ENCODE data around the gene EPHB1. TPM values are rescaled to one million over a fixed set of nuclear protein-coding genes. Genes with fewer than 3 reads are reported as not detected.

EPHB1 gene
- total and polyA plus RNA-seq, 2 of the 13 experiments (the other 11 are each of a cell fraction or from before 2014, with no cell fraction given), result 0.07 to 0.21 TPM

DNA sequence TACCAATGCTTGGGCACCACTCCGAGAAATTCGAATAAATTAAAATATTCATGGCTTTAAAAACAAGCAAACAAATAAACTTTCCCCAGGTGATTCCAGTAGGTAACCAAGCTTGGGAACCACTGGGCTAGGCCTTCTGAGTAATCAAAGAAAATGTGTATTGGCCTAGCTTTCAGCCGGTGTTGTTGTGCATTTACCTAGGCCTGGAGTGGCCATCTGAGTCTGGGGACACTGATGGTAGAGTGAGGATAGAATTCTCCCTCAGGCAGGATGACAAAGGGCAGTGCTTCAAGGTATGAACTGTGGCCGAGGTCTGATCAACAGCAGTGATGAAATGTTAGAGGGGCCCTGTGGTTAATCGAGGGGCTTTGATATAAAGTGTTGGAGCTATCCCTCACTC lies 440.5 kb downstream of the EPHB1 start:
- no peak overlapping the region for H2AFZ ChIP-seq (ENCODE audit: low read length)
- intact Hi-C loops (cut with micrococcal nuclease; ENCODE audit: unreplicated experiment) (no loop called here), in situ Hi-C loops (cut with HindIII; ENCODE audit: extremely low pct_ligation_motif_present, low pct_unique_long_range_greater_than_20kb) (no loop called here)
- no peaks in the 10 kb centered on the region for H3K36me3 ChIP-seq (replicated peaks in 1 of 2; ENCODE audit: control insufficient read depth in 1 of 2, insufficient read depth in 2 of 2, low read length in 2 of 2)
- no TSS peak for BruUV-seq (replicated peaks)
- ChIA-PET CTCF (ENCODE audit: low intra/inter-chr PET ratio, low total read pairs) (no interaction called here), POLR2A (no interaction called here)
- H3K9me3 ChIP-seq (ENCODE audit: low read length), result no peaks in the 10 kb centered on the region
- H3K9ac ChIP-seq (ENCODE audit: insufficient read depth, low read depth, low read length), result no peak overlapping the region
- ATAC-seq (no peak), DNase-seq (ENCODE audit: low spot score) (no peak), FAIRE-seq (no peak)
- no peaks in the 10 kb centered on the region for H3K79me2 ChIP-seq (ENCODE audit: insufficient read depth, low read length)
- TF ChIP-seq NFE2L2 (IDR thresholded peaks at IDR 0.05; ENCODE audit: low read length) (no peak), AGO2 (optimal IDR thresholded peaks at IDR 0.05; ENCODE audit: low read depth, low read length) (no peak), ZNF30 (CRISPR knock-in tag; IDR thresholded peaks at IDR 0.05) (no peak), TAF1 (CRISPR knock-in tag; IDR thresholded peaks at IDR 0.05) (no peak), ETV6 (CRISPR knock-in tag; conservative IDR thresholded peaks at IDR 0.05) (no peak), BCL6 (CRISPR knock-in tag; IDR thresholded peaks at IDR 0.05) (no peak), HNRNPUL1 (IDR thresholded peaks at IDR 0.05; ENCODE audit: low read depth, low read length) (no peak)
- TF ChIP-seq, protein P1, sequence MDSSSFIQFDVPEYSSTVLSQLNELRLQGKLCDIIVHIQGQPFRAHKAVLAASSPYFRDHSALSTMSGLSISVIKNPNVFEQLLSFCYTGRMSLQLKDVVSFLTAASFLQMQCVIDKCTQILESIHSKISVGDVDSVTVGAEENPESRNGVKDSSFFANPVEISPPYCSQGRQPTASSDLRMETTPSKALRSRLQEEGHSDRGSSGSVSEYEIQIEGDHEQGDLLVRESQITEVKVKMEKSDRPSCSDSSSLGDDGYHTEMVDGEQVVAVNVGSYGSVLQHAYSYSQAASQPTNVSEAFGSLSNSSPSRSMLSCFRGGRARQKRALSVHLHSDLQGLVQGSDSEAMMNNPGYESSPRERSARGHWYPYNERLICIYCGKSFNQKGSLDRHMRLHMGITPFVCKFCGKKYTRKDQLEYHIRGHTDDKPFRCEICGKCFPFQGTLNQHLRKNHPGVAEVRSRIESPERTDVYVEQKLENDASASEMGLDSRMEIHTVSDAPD (CRISPR knock-in tag; IDR thresholded peaks at IDR 0.05), result no peak
- TF ChIP-seq, protein P2, sequence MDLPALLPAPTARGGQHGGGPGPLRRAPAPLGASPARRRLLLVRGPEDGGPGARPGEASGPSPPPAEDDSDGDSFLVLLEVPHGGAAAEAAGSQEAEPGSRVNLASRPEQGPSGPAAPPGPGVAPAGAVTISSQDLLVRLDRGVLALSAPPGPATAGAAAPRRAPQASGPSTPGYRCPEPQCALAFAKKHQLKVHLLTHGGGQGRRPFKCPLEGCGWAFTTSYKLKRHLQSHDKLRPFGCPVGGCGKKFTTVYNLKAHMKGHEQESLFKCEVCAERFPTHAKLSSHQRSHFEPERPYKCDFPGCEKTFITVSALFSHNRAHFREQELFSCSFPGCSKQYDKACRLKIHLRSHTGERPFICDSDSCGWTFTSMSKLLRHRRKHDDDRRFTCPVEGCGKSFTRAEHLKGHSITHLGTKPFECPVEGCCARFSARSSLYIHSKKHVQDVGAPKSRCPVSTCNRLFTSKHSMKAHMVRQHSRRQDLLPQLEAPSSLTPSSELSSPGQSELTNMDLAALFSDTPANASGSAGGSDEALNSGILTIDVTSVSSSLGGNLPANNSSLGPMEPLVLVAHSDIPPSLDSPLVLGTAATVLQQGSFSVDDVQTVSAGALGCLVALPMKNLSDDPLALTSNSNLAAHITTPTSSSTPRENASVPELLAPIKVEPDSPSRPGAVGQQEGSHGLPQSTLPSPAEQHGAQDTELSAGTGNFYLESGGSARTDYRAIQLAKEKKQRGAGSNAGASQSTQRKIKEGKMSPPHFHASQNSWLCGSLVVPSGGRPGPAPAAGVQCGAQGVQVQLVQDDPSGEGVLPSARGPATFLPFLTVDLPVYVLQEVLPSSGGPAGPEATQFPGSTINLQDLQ (CRISPR knock-in tag; IDR thresholded peaks at IDR 0.05), result no peak
- no peak overlapping the region for H3K27ac ChIP-seq (ENCODE audit: extremely low read length, insufficient read depth, low read length)
- no peak overlapping the region for H3K4me2 ChIP-seq (ENCODE audit: low read depth, low read length)
- H3K4me3 ChIP-seq (replicated peaks in 1 of 3; ENCODE audit: insufficient read depth in 1 of 3, low read depth in 2 of 3, low read length in 3 of 3), result no peak overlapping the region
- no peaks in the 10 kb centered on the region for H4K20me1 ChIP-seq (ENCODE audit: insufficient read depth, low read length)
- 2% methylated on average over 5 of the region's 5 CpGs for WGBS (ENCODE audit: low lambda C conversion rate)
- H3K27me3 ChIP-seq (ENCODE audit: control insufficient read depth in 1 of 2, insufficient read depth in 2 of 2, low read length in 2 of 2), result no peaks in the 10 kb centered on the region
- H3K4me1 ChIP-seq (ENCODE audit: insufficient read depth, low read length), result no peaks in the 10 kb centered on the region
